ENCODE data around the gene HS3ST5.
"Not testable (repeated sequence)": the region's sequence is repeated elsewhere in the genome, so short reads cannot be mapped to it uniquely, and the experiment has no call there.

Gene HS3ST5

GRCh38 chr6:114157848-114158247, 185.0 kb downstream of the HS3ST5 start:
- no peak for FAIRE-seq
- DNase-seq (ENCODE audit: low spot score) = no peak

GRCh38 chr6:114155763-114156162, 187.1 kb downstream of the HS3ST5 start:
- FAIRE-seq (no peak), DNase-seq (ENCODE audit: low spot score) (no peak)

- DNase-seq (ENCODE audit: low spot score) (no peak), FAIRE-seq (no peak)
These were observed 188.0 kb downstream of the HS3ST5 start for GRCh38 chr6:114154812-114155211.

GRCh38 chr6:114153448-114153847, 189.4 kb downstream of the HS3ST5 start:
- FAIRE-seq (no peak), DNase-seq (ENCODE audit: low spot score) (no peak)

GRCh38 chr6:114151064-114151690, 191.6 kb downstream of the HS3ST5 start:
- DNase-seq (ENCODE audit: low spot score) = no peak

GRCh38 chr6:114149182-114149581, 193.6 kb downstream of the HS3ST5 start:
- not testable (repeated sequence) for DNase-seq (ENCODE audit: low spot score); FAIRE-seq

More at GRCh38 chr6:114151064-114151690, 191.6 kb downstream of the HS3ST5 start:
- no peak for FAIRE-seq

- DNase-seq (ENCODE audit: low spot score) = no peak
- no peak for FAIRE-seq
These were observed 197.7 kb downstream of the HS3ST5 start for GRCh38 chr6:114144887-114145851.

- DNase-seq (ENCODE audit: low spot score) (no peak), FAIRE-seq (no peak)
These were observed 200.6 kb downstream of the HS3ST5 start for GRCh38 chr6:114142258-114142657.

- FAIRE-seq (no peak), DNase-seq (ENCODE audit: low spot score) (no peak)
These were observed 202.4 kb downstream of the HS3ST5 start for GRCh38 chr6:114140416-114140815.

GRCh38 chr6:114138577-114139248, 204.1 kb downstream of the HS3ST5 start:
- FAIRE-seq (no peak), DNase-seq (ENCODE audit: low spot score) (no peak)

- FAIRE-seq (no peak), DNase-seq (ENCODE audit: low spot score) (no peak)
These were observed 207.4 kb downstream of the HS3ST5 start for GRCh38 chr6:114135363-114135971.

GRCh38 chr6:114133816-114134215, 209.0 kb downstream of the HS3ST5 start:
- DNase-seq (ENCODE audit: low spot score) (no peak), FAIRE-seq (no peak)

GRCh38 chr6:114131945-114132344, 210.9 kb downstream of the HS3ST5 start:
- DNase-seq (ENCODE audit: low spot score) (no peak), FAIRE-seq (no peak)

GRCh38 chr6:114125576-114125975, 217.2 kb downstream of the HS3ST5 start:
- no peak for FAIRE-seq
- no peak for DNase-seq (ENCODE audit: low spot score)

GRCh38 chr6:114121913-114122662, 220.7 kb downstream of the HS3ST5 start:
- FAIRE-seq = no peak
- DNase-seq (ENCODE audit: low spot score) = no peak

GRCh38 chr6:114119056-114119455, 223.8 kb downstream of the HS3ST5 start:
- DNase-seq (ENCODE audit: low spot score) = no peak
- no peak for FAIRE-seq

- DNase-seq (ENCODE audit: low spot score) = no peak
- FAIRE-seq = no peak
These were observed 227.2 kb downstream of the HS3ST5 start for GRCh38 chr6:114115652-114116051.

GRCh38 chr6:114108119-114109002, 234.5 kb downstream of the HS3ST5 start:
- FAIRE-seq = peak; percentile 35
- DNase-seq (ENCODE audit: low spot score) = peak; percentile 56

- DNase-seq (ENCODE audit: low spot score) (no peak), FAIRE-seq (no peak)
These were observed 236.8 kb downstream of the HS3ST5 start for GRCh38 chr6:114106020-114106419.

- FAIRE-seq = no peak
- no peak for DNase-seq (ENCODE audit: low spot score)
These were observed 241.6 kb downstream of the HS3ST5 start for GRCh38 chr6:114101255-114101654.
